PC-3 (cell line): ENCODE measurements around the gene GSTT2B.

Source experiments
- EZH2 ChIP-seq: fragments of 300-600 bp; sonication (generic); IDR thresholded peaks from one replicate; pipeline ENCODE4 v1.6.1; 2017; ENCODE audit warnings: antibody characterized with exemption, mild to moderate bottlenecking, low read length; ENCODE audit not compliant: unreplicated experiment
- TF ChIP-seq, protein P1 (sequence below): fragments of 300-600 bp; sonication (generic); conservative IDR thresholded peaks from 2 replicates; pipeline ENCODE4 v1.5.1; 2017; ENCODE audit warnings: antibody characterized with exemption, low read depth, mild to moderate bottlenecking, low read length

DNA sequence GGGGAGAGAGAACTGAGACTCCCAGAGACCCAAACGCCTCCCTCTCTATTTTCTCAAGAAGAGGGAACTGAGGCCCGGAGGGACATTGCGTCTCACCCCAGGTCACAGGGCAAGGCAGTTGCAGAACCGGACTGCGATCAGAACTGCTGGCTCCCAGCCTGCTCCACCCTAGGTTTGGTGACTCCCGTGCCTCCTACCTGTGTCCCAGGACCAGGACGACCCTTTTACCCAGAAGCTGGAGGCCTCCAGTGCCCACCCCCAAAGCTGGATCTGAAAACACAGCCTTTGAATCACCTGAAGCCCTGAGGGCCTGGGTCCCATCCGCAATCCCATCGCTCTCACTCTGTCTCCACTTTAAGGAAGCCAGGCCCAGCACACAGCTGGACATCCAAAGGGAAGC lies 42.9 kb upstream of the GSTT2B start:
- TF ChIP-seq, protein P1, sequence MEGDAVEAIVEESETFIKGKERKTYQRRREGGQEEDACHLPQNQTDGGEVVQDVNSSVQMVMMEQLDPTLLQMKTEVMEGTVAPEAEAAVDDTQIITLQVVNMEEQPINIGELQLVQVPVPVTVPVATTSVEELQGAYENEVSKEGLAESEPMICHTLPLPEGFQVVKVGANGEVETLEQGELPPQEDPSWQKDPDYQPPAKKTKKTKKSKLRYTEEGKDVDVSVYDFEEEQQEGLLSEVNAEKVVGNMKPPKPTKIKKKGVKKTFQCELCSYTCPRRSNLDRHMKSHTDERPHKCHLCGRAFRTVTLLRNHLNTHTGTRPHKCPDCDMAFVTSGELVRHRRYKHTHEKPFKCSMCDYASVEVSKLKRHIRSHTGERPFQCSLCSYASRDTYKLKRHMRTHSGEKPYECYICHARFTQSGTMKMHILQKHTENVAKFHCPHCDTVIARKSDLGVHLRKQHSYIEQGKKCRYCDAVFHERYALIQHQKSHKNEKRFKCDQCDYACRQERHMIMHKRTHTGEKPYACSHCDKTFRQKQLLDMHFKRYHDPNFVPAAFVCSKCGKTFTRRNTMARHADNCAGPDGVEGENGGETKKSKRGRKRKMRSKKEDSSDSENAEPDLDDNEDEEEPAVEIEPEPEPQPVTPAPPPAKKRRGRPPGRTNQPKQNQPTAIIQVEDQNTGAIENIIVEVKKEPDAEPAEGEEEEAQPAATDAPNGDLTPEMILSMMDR = no peak
- TF ChIP-seq EZH2 = no peak
